Measurements from ENCODE around the gene RNF32. TPM values are rescaled to one million over a fixed set of nuclear protein-coding genes. Genes with fewer than 3 reads are reported as not detected.

The RNF32 gene
- total and polyA plus RNA-seq, 8 donors = 0.69 to 2.5 (median 1.1) TPM

DNA sequence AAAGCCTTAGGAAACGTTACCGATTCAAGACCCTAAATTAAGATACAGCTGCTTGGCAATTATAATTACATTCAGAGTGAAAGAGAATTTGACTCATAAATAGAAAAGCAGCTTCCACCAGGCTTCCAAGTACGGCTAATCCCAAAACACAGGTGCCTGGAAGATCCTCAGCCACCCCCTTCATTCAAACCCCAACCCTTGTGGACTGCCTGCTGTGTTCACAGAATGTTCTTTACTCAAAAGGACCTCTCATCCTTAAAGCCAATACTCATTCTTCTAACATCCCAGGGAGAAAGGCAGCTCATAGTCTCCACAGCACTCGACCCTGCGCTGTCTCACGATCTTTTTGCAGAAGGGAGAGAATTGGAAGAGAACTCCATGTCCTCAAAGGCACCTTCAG, 32.9 kb downstream of the RNF32 start:
- no peak for FAIRE-seq
- no peak overlapping the region for H3K4me3 ChIP-seq

DNA sequence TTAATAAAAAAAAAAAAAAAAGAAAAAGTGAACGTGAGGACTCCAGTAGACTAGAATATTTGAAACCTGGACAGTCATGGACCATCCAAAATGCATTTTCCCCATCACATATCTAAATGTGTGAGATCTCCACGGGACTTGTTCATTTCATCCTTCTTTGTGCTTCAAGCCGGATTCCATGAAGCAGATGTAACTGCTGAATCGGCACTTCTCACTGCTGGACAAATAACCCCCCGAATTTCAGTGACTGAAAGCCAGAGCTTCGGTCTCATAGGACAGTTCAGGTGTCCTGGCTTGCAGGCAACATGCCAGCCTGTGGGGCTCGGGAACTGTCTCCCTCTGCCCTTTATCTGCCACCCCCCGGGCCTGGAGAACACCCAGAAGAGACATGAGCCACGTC, 33.3 kb downstream of the RNF32 start:
- WGBS, 2 donors = 89 to 94% methylated on average over 9 of the region's 9 CpGs
- Histone ChIP-seq H3K27ac (no peak overlapping the region), H3K36me3 (peaks cover 0 to 8% (median 0%) of the 10 kb centered on the region in 3 donors), H3K4me3 (no peak overlapping the region), H3K9me3 (no peaks in the 10 kb centered on the region), H3K4me1 (no peaks in the 10 kb centered on the region), H3K27me3 (no peaks in the 10 kb centered on the region)
- FAIRE-seq (no peak), ATAC-seq (no peak), DNase-seq (no peak)
- intact Hi-C loops (cut with DNase I) = no loop called here
- TF ChIP-seq, protein P1, sequence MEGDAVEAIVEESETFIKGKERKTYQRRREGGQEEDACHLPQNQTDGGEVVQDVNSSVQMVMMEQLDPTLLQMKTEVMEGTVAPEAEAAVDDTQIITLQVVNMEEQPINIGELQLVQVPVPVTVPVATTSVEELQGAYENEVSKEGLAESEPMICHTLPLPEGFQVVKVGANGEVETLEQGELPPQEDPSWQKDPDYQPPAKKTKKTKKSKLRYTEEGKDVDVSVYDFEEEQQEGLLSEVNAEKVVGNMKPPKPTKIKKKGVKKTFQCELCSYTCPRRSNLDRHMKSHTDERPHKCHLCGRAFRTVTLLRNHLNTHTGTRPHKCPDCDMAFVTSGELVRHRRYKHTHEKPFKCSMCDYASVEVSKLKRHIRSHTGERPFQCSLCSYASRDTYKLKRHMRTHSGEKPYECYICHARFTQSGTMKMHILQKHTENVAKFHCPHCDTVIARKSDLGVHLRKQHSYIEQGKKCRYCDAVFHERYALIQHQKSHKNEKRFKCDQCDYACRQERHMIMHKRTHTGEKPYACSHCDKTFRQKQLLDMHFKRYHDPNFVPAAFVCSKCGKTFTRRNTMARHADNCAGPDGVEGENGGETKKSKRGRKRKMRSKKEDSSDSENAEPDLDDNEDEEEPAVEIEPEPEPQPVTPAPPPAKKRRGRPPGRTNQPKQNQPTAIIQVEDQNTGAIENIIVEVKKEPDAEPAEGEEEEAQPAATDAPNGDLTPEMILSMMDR (IDR thresholded peaks at IDR 0.05) = no peak

More for the DNA sequence above, 32.9 kb downstream of the RNF32 start:
- 92 to 94% methylated on average over 6 of the region's 6 CpGs for WGBS, 2 donors
- ATAC-seq (no peak), DNase-seq (no peak)
- intact Hi-C loops (cut with DNase I) = no loop called here
- H3K36me3 ChIP-seq = peaks cover 0 to 6% (median 0%) of the 10 kb centered on the region in 3 donors
- H3K9me3 ChIP-seq = no peaks in the 10 kb centered on the region
- H3K4me1 ChIP-seq = no peaks in the 10 kb centered on the region
- H3K27ac ChIP-seq = no peak overlapping the region
- TF ChIP-seq, protein P1 (IDR thresholded peaks at IDR 0.05) = no peak
- H3K27me3 ChIP-seq = no peaks in the 10 kb centered on the region

- no peaks in the 10 kb centered on the region for H3K27me3 ChIP-seq
- H3K9me3 ChIP-seq = no peaks in the 10 kb centered on the region
- peaks cover 0 to 14% (median 0%) of the 10 kb centered on the region in 3 donors for H3K36me3 ChIP-seq
- no peak for FAIRE-seq
- ATAC-seq = peak in 1 of 4 donors; percentile 8
- 73 to 76% methylated on average over 9 of the region's 9 CpGs for WGBS, 2 donors
- intact Hi-C loops (cut with DNase I) = no loop called here
- H3K4me3 ChIP-seq = no peak overlapping the region
- no peak overlapping the region for H3K27ac ChIP-seq
- TF ChIP-seq, protein P1 (IDR thresholded peaks at IDR 0.05) = no peak
- no peaks in the 10 kb centered on the region for H3K4me1 ChIP-seq
- no peak for DNase-seq
Observed at GRCh38 chr7:156675721-156676120, 35.1 kb downstream of the RNF32 start.

- TF ChIP-seq, protein P1 (IDR thresholded peaks at IDR 0.05) = no peak
- DNase-seq (no peak), FAIRE-seq (no peak), ATAC-seq (no peak)
- H3K4me1 ChIP-seq = no peaks in the 10 kb centered on the region
- H3K27ac ChIP-seq = no peak overlapping the region
- peaks cover 0 to 15% (median 0%) of the 10 kb centered on the region in 3 donors for H3K36me3 ChIP-seq
- H3K27me3 ChIP-seq = no peaks in the 10 kb centered on the region
- no peak overlapping the region for H3K4me3 ChIP-seq
- 85 to 97% methylated on average over 19 of the region's 19 CpGs for WGBS, 2 donors
- intact Hi-C loops (cut with DNase I) = no loop called here
- no peaks in the 10 kb centered on the region for H3K9me3 ChIP-seq
Observed at GRCh38 chr7:156676263-156676662, 35.7 kb downstream of the RNF32 start.

GRCh38 chr7:156677374-156678054, 36.9 kb downstream of the RNF32 start:
- DNase-seq = no peak
- WGBS, 2 donors = 94 to 97% methylated on average over 9 of the region's 9 CpGs
- H3K27me3 ChIP-seq = no peaks in the 10 kb centered on the region
- H3K36me3 ChIP-seq = peaks cover 0 to 23% (median 4%) of the 10 kb centered on the region in 3 donors
- no peaks in the 10 kb centered on the region for H3K4me1 ChIP-seq
- ATAC-seq = no peak
- H3K27ac ChIP-seq = no peak overlapping the region
- H3K9me3 ChIP-seq = no peaks in the 10 kb centered on the region
- FAIRE-seq = no peak
- no peak overlapping the region for H3K4me3 ChIP-seq
- TF ChIP-seq, protein P1 (IDR thresholded peaks at IDR 0.05) = no peak
- intact Hi-C loops (cut with DNase I) = no loop called here

Measured in pancreas (tissue), 10 donors.